22Rv1 (cell line): ENCODE measurements around the gene SLCO2B1.

Experiments
- CTCF ChIP-seq: fragments of 450-650 bp; IDR thresholded peaks from 2 replicates; pipeline ENCODE4 v1.5.1; 2017; ENCODE audit warnings: mild to moderate bottlenecking
- ZFX ChIP-seq: fragments of 450-650 bp; IDR thresholded peaks from 2 replicates; pipeline ENCODE4 v1.6.1; 2017; ENCODE audit warnings: antibody characterized with exemption, borderline replicate concordance

- TF ChIP-seq CTCF (peak; percentile 22; the same call in 1 of the 2 replicates), ZFX (no peak)
Measured at GRCh38 chr11:75245356-75246005, 94.6 kb downstream of the SLCO2B1 start.
